ENCODE data around the gene EIF4A3.
"Not testable (repeated sequence)": the region's sequence is repeated elsewhere in the genome, so short reads cannot be mapped to it uniquely, and the experiment has no call there.

EIF4A3 gene

DNA sequence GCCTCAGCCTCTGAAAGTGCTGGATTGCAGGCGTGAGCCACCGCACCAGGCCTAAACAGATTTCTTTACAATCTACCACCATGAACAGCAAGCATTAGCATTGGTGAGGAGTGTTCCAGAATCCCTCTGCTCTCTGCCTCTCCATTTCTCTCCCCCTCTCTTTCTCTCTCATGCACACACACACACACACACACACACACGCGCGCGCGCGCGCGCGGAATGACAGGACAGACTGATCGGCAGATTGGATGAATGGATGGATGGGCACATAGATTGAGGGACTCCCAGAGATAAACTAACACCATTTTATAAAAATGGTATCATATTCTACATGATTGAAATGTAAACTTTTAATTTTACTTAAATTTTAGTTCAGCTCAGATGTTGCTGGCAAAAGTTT is 26.2 kb upstream of the EIF4A3 start:
- DNase-seq (ENCODE audit: low read depth, low spot score) = no peak

- DNase-seq (ENCODE audit: low read depth, low spot score) = no peak
Observed at GRCh38 chr17:80171681-80172080, 24.8 kb upstream of the EIF4A3 start.

- DNase-seq (ENCODE audit: low read depth, low spot score) = no peak
Observed at GRCh38 chr17:80169784-80170500, 23.0 kb upstream of the EIF4A3 start, which contains the start of gene CARD14. TSS of gene CARD14 (plus strand) at chr17:80170030. CDS start at chr17:80181439, 11,409 bp downstream.

- DNase-seq (ENCODE audit: low read depth, low spot score) = no peak
Observed at GRCh38 chr17:80169107-80169506, 22.2 kb upstream of the EIF4A3 start.

GRCh38 chr17:80168371-80168770 is 21.4 kb upstream of the EIF4A3 start:
- DNase-seq (ENCODE audit: low read depth, low spot score) = no peak

- DNase-seq (ENCODE audit: low read depth, low spot score) = no peak
Observed at GRCh38 chr17:80166446-80166845, 19.5 kb upstream of the EIF4A3 start.

- no peak for DNase-seq (ENCODE audit: low read depth, low spot score)
Observed at GRCh38 chr17:80164185-80164584, 17.3 kb upstream of the EIF4A3 start.

DNA sequence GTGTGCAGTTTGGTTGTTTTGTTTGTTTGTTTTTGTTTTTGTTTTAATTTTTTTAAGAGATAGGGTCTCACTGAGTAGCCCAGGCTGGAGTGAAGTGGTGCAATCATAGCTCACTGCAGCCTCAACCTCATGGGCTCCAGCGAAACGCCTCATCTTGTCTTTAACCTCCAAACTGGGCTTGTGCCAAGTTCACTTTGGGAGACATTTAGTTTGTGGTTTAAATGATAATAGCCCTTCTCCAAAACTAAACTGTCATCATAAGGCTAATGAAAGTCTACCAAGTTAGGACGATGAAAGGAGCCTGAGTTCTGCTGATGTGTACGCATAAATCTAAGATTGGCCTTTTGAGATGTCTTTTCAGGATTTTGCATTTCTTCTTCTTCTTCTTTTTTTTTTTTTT is 16.4 kb upstream of the EIF4A3 start:
- no peak for DNase-seq (ENCODE audit: low read depth, low spot score)

GRCh38 chr17:80160536-80160935 is 13.6 kb upstream of the EIF4A3 start:
- no peak for DNase-seq (ENCODE audit: low read depth, low spot score)

- no peak for DNase-seq (ENCODE audit: low read depth, low spot score)
Observed at GRCh38 chr17:80158846-80159245, 11.9 kb upstream of the EIF4A3 start.

DNA sequence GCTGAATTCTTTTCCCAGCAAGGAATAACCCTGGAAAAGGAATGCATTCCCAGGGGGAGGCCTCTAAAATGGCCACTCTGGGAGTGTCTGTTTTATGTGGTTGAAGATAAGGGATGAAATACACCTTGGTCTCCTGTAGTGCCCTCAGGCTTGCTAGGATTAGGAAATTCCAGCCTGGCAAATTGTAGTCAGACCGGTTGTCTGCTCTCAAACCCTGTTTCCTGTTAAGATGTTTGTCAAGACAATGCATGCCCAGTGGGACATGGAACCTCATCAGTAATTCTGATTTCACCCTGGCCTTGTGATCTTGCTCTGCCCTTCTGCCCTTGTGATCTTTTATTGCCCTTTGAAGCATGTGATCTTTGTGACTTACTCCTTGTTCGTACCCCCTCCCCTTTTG is 8.7 kb upstream of the EIF4A3 start:
- not testable (repeated sequence) for DNase-seq (ENCODE audit: low read depth, low spot score)

GRCh38 chr17:80154166-80154565 is 7.2 kb upstream of the EIF4A3 start:
- DNase-seq (ENCODE audit: low read depth, low spot score) = no peak

DNA sequence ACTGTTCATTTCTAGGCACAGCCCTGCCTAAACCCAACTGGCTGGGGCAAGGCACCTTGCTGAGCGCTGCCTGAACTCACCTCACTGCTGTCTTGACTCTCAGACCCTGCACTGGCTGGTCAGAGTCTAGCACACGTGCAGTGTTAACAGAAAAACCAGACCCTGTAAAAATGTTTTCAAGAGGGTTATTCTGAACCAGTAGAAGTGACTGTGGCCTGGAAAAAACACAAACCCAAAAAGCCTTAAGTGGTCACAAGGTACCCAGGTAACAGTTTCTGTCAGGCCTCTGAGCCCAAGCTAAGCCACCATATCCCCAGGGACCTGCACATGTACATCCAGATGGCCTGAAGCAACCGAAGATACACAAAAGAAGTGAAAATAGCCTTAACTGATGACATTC is 6.1 kb upstream of the EIF4A3 start:
- DNase-seq (ENCODE audit: low read depth, low spot score) = no peak

DNA sequence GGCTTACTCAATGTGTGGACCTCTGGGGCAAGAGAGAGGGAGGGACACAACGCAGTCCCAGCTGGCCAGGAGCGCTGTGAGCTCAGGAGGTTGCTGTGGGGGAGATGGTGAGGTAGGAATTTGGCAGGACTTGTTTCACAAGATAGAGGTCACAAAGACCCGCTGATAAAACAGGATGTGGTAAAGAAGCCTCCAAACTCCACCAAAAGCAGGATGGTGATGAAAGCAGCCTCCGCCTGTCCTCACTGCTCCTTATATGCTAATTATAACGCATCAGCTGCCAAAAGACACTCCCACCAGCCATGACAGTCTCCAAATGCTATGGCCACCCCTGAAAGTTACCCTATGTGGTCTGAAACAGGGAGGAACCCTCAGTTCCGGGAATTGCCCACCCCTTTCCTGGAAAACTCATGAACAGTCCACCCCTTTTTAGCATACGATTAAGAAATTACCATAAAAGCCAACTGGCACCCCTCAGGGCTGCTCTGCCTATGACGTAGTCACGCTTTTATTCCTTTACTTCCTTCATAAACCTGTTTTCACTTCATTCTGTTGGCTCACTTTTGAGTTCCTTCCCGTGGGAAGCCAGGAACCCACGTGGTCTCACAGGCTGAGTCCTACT is 5.3 kb upstream of the EIF4A3 start:
- no peak for DNase-seq (ENCODE audit: low read depth, low spot score)

DNA sequence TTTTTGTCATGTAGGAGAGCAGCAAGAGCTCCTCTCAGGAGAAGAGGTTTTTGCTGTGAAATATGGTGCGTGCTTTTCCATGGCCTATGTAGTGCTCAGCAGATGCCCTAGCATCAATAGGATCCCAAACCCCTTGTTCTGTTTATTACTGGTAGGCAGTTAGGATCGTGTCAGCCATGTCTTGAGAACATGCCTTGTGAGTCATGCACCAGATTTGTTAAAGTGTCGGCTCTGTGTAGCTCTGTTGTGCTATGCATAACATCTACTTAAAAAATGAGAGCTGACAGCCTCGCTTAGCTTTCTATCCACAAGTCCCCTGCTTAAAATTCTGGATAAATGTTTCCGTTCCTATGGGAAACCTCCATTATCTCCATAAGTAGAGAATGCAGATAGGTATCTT is 4.4 kb upstream of the EIF4A3 start:
- DNase-seq (ENCODE audit: low read depth, low spot score) = no peak

DNA sequence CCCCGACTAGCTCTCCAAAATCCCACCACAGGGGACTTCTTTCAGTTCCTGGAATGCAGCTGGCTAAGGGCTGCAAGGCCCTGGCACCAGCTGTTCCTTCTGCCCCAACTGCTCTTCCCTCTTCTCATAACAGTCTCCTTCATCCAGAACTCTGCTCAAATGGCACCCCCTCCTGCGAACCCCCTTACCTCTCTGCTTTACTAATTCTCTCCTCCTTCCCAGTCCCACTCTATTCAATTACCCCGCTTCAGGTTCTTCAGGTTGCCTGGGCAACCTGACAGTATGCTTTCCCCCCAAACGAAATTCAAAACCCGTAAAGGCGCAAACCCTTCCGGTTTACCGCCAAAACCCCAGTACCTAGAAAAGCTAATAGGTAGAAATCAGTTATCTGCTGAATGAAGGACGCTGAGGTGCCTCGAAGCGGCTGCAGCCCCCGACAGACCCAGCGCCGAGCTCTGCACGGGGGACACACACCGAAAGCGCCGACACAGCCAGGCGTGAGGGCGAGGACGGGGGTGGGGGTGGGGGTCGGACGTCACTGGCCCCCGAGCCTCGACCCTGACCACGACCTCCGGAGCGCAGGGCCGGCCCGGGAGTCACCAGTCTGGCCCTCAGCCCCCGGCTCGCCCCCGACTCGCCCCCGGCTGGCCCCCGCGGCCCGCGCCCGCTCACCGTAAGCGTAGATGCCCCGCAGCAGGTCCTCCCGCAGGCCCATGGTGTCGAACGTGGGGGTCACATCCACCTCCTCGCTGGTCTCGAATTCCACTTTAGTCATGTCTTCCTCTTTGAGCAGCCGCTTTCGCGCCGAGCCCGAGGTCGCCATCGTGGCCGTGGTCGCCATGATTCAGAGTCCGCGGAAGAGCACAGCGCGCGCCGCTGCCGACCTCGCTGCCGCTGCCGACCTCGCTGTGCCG is 550 bp downstream of the EIF4A3 start:
- no peak for DNase-seq (ENCODE audit: low read depth, low spot score)

DNA sequence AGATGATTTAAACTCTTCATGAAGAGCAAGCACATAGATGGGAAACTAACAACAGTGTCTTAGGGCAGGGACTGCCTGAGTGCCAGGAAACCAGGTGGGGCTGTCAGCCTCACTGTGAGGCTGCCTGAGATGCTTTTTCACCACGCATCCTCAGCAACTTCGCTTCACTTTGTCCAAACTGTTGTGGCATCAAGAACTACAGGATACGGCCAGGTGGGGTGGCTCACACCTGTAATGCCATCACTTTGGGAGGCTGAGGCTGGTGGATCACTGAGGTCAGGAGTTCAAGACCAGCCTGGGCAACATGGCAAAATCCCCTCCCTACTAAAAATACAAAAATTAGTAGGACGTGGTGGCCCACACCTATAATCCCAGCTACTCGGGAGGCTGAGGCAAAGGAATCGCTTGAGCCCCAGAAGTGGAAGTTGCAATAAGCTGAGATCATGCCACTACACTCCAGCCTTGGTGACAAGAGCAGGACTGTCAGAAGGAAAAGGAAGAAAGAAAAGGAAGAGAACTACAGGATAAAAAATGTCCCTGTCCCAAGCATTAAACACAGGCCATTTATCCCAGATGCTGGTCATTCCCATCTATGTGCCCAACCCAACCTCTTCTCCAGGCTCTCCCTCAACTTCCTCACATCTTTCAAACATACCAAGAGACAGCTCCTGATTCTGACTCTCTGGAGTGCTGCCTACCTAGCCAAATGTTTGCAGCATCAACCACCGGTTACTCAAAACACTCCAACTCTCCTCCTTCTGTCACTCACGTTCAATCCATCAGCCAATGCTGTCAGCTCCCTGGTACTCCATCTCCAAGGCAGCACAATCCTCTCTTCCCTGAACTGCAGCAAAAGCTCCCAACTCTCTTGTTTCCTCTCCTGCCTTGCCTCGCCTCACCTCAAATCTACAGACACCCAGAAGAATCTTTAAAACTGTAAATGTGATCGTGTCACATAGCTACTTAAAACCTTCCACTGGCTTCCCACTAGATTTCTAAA is 1.6 kb downstream of the EIF4A3 start:
- no peak for DNase-seq (ENCODE audit: low read depth, low spot score)

GRCh38 chr17:80142929-80143328 is 4.0 kb downstream of the EIF4A3 start:
- DNase-seq (ENCODE audit: low read depth, low spot score) = no peak

DNA sequence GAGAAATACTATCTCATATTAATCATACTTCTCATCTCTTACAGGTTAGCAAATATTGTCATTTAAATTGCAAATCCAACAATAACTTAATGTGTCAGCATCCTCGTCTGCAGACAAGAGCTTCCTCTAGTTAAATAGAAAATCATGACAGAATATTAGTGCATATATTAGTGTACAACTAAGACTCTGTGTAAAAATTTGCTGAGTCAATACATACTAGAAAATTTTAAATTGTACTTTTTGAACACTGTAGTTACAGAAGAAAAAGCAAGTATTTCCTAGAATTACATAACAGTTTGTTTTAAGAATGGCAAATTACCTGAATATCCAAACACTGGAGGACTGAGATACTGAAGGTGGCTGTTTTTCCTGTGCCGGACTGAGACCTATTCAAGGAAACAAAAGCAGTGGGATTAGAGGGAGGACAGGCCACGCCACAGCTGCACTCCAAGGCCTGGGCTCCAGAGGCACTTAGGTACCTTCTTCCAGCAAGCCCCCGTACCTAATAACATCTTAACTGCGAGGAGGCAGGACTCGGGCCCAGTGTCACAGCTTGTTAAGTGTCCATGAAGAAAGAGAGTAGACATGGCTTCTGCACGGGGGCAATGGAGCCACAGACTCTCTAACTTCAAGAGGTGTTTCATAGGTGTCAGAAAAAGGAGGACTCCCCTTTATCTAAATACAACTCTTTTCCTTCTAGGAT is 5.3 kb downstream of the EIF4A3 start:
- no peak for DNase-seq (ENCODE audit: low read depth, low spot score)

DNA sequence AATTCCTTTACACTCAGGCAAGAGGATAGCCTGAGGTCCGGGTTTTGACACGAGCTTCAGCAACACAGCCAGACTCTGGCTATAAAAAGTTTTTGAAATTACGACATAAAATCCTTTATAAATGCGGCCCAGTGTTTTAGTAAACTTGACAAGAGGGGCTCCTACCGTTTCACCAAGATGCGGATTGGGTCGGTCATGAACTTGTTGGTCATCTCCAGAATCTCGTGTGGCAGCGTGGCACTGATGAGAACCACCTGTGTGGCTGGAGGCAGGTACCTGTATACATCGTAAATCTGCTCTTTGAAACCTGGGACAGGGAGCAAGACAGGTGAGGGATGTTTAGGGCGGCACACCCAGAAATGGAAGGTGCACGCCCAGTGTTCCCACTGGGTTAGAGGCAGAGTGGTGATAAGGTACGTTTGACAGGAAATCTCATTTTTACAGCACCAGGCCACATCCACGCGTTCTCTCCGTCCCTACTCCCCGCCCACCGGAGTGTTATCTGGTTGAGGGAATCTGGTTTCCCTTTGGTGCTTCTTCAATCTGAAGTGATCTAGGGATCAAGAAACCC is 8.0 kb downstream of the EIF4A3 start:
- DNase-seq (ENCODE audit: low read depth, low spot score) = no peak

Data from activated naive CD8-positive, alpha-beta T cell treated with anti-CD3 and anti-CD28 coated beads, Interleukin-2, amount 50 U/mL, for 16 hours (primary cell).